HepG2 (cell line): ENCODE data around the gene ZNRF3. TPM values are rescaled to one million over a fixed set of nuclear protein-coding genes. Genes with fewer than 3 reads are reported as not detected.

Source experiments
- HNF4G ChIP-seq, 2 experiments: sonication (generic) in 1 of 2; formaldehyde crosslinking in 1 of 2; IDR thresholded peaks; 2 replicates each; pipeline versions ENCODE4 v1.4.0 to v1.6.1; 2011 to 2020; ENCODE audit warnings: borderline replicate concordance in 2 of 2, low read depth in 2 of 2, mild to moderate bottlenecking in 2 of 2, low read length in 1 of 2, missing genetic modification reagents in 1 of 2, moderate library complexity in 1 of 2
- IKZF5 ChIP-seq: IDR thresholded peaks from 2 replicates; pipeline ENCODE4 v1.6.1; 2018; ENCODE audit warnings: missing genetic modification reagents, mild to moderate bottlenecking, missing compliant biosample characterization
- SNAPC5 ChIP-seq: sonication (generic); formaldehyde crosslinking; IDR thresholded peaks from 2 replicates; pipeline ENCODE4 v1.8.1; 2023; ENCODE audit warnings: mild to moderate bottlenecking, missing genetic modification reagents, borderline replicate concordance
- ZBTB40 ChIP-seq, 2 experiments: fragments of 450-650 bp in 1 of 2; sonication (generic) in 1 of 2; formaldehyde crosslinking in 1 of 2; IDR thresholded peaks; 2 replicates each; pipeline versions ENCODE4 v1.6.1 to v1.8.0; 2016 to 2022; ENCODE audit warnings: antibody characterized with exemption in 1 of 2, mild to moderate bottlenecking in 1 of 2, missing genetic modification reagents in 1 of 2
- ZNF263 ChIP-seq: sonication (generic); formaldehyde crosslinking; IDR thresholded peaks from 2 replicates; pipeline ENCODE4 v1.4.0; 2020; ENCODE audit warnings: missing genetic modification reagents
- ZNF503 ChIP-seq: sonication (generic); formaldehyde crosslinking; IDR thresholded peaks from 2 replicates; pipeline ENCODE4 v1.4.0; 2020; ENCODE audit warnings: missing genetic modification reagents
- ZNF770 ChIP-seq: sonication (generic); formaldehyde crosslinking; IDR thresholded peaks from 2 replicates; pipeline ENCODE4 v1.5.0; 2020; ENCODE audit warnings: mild to moderate bottlenecking, missing genetic modification reagents
- ZSCAN31 ChIP-seq: sonication (generic); formaldehyde crosslinking; IDR thresholded peaks from 2 replicates; pipeline ENCODE4 v1.5.0; 2020; ENCODE audit warnings: low read depth, mild to moderate bottlenecking, missing genetic modification reagents
- polyA plus RNA-seq, 8 experiments: library from polyadenylated mRNA; depleted of rRNA in 3 of 8; stranded (reverse) in 7 of 8; unstranded in 1 of 8; fragments of >200 nt; fragmentation: Illumina TruSeq in 4 of 8; extraction: Trizol in 4 of 8; gene quantifications; 2 replicates each; pipeline versions ENCODE4 v1.2.1 to v1.2.3, GENCODE V29; 2011 to 2016; ENCODE audit warnings: low read depth in 4 of 8, missing spikeins in 1 of 8, mixed read lengths in 1 of 8; ENCODE audit not compliant: insufficient read depth in 1 of 8
- total RNA-seq, 5 experiments: library from RNA; depleted of rRNA; stranded (reverse); fragments of >200 nt; fragmentation: Illumina TruSeq; extraction: Trizol; gene quantifications; 2 replicates each; pipeline ENCODE4 v1.2.3, GENCODE V29; 2016; ENCODE audit warnings: low read depth in 1 of 5

Gene ZNRF3
- total and polyA plus RNA-seq, 2 of the 13 experiments (the other 11 are each of a cell fraction or from before 2014, with no cell fraction given): 20.3 to 36.7 TPM

- TF ChIP-seq ZNF770 (CRISPR knock-in tag): no peak
- no peak for TF ChIP-seq SNAPC5 (CRISPR knock-in tag)
- TF ChIP-seq ZNF503 (CRISPR knock-in tag): no peak
- TF ChIP-seq ZSCAN31: no peak
- no peak; the same call in 1 of the 2 replicates for TF ChIP-seq IKZF5
- no peak for TF ChIP-seq ZBTB40 (IDR thresholded peaks at IDR 0.05)
- TF ChIP-seq ZBTB40 (CRISPR knock-in tag; IDR thresholded peaks at IDR 0.05): no peak
- TF ChIP-seq ZNF263 (CRISPR knock-in tag): no peak
- no peak for TF ChIP-seq HNF4G (IDR thresholded peaks at IDR 0.05; ENCODE audit: borderline replicate concordance, low read depth, low read length)
- no peak for TF ChIP-seq HNF4G (CRISPR knock-in tag; IDR thresholded peaks at IDR 0.05; ENCODE audit: borderline replicate concordance, low read depth)
Measured at GRCh38 chr22:29031227-29032011, 148.0 kb downstream of the ZNRF3 start (continued).
